PC-9 (cell line): Measurements from ENCODE around the gene SIGLEC9.

Experiments
- EZH2 ChIP-seq: fragments of 200-600 bp; sonication (generic); IDR thresholded peaks from 2 replicates; pipeline ENCODE4 v1.8.0; 2017; ENCODE audit warnings: antibody characterized with exemption, low read depth
- TF ChIP-seq, protein P1 (sequence below): fragments of 200-600 bp; sonication (generic); conservative IDR thresholded peaks from 2 replicates; pipeline ENCODE4 v1.6.1; 2017; ENCODE audit warnings: mixed run types, antibody characterized with exemption, mild to moderate bottlenecking, moderate library complexity

DNA sequence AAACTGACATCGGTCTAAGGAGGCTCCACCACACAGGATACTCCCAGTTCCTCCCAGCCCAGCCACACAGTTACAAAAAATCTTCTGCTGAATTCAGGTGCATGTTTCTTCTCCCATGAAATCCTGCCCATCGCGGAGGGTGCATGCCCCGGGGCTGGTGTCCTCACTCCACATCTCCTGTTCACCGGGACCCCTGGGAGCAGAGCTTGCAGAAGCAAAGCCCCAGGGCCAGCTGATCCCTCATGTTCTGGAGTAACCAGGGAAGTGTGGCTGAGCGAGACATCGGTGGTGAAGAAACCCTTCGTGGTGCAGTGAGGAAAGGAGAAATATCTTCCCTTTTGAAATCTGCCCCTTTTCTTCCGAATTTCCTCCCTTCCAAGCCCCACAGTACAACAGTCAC lies 904 bp upstream of the SIGLEC9 start:
- TF ChIP-seq, protein P1, sequence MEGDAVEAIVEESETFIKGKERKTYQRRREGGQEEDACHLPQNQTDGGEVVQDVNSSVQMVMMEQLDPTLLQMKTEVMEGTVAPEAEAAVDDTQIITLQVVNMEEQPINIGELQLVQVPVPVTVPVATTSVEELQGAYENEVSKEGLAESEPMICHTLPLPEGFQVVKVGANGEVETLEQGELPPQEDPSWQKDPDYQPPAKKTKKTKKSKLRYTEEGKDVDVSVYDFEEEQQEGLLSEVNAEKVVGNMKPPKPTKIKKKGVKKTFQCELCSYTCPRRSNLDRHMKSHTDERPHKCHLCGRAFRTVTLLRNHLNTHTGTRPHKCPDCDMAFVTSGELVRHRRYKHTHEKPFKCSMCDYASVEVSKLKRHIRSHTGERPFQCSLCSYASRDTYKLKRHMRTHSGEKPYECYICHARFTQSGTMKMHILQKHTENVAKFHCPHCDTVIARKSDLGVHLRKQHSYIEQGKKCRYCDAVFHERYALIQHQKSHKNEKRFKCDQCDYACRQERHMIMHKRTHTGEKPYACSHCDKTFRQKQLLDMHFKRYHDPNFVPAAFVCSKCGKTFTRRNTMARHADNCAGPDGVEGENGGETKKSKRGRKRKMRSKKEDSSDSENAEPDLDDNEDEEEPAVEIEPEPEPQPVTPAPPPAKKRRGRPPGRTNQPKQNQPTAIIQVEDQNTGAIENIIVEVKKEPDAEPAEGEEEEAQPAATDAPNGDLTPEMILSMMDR: no peak
- TF ChIP-seq EZH2: no peak
